Astrocyte (in vitro differentiated cells and primary cell): ENCODE results near the gene NOP56. TPM values are rescaled to one million over a fixed set of nuclear protein-coding genes. Genes with fewer than 3 reads are reported as not detected.

Experiments used
- DNase-seq: peaks from one replicate; pipeline ENCODE4 v3.0.0-alpha.2; 2010; ENCODE audit warnings: low read depth
- FAIRE-seq: peaks from 2 replicates; lab custom pipeline; 2011; peaks lifted over from hg19 to GRCh38; lab: Jason Lieb, UNC
- H2AFZ ChIP-seq: 2 replicates; pipeline ENCODE4 v1.6.0; 2012; ENCODE audit warnings: low read depth, low read length, inconsistent platforms
- H3K27ac ChIP-seq: 2 replicates; pipeline ENCODE4 v1.5.1; 2011; ENCODE audit warnings: low read depth, low read length, inconsistent platforms
- H3K27me3 ChIP-seq: 2 replicates; pipeline ENCODE4 v1.6.0; 2011; ENCODE audit warnings: low read length, inconsistent platforms; ENCODE audit not compliant: insufficient read depth
- H3K36me3 ChIP-seq: 2 replicates; pipeline ENCODE4 v1.5.1; 2011; ENCODE audit warnings: low read length, inconsistent platforms; ENCODE audit not compliant: insufficient read depth
- H3K4me1 ChIP-seq: 2 replicates; pipeline ENCODE4 v1.5.1; 2011; ENCODE audit warnings: low read length, inconsistent platforms; ENCODE audit not compliant: insufficient read depth
- H3K4me2 ChIP-seq: 2 replicates; pipeline ENCODE4 v1.6.0; 2012; ENCODE audit warnings: low read length, inconsistent platforms
- H3K4me3 ChIP-seq: 2 replicates; pipeline ENCODE4 v1.5.1; 2011; ENCODE audit warnings: low read depth, mild to moderate bottlenecking, low read length, inconsistent platforms; ENCODE audit not compliant: insufficient read depth
- H3K79me2 ChIP-seq: 2 replicates; pipeline ENCODE4 v1.6.0; 2012; ENCODE audit warnings: mild to moderate bottlenecking, low read length, inconsistent platforms; ENCODE audit not compliant: insufficient read depth
- H3K9ac ChIP-seq: 2 replicates; pipeline ENCODE4 v1.6.0; 2012; ENCODE audit warnings: mild to moderate bottlenecking, low read length, inconsistent platforms
- H3K9me3 ChIP-seq: 2 replicates; pipeline ENCODE4 v1.5.1; 2012; ENCODE audit warnings: low read depth, mild to moderate bottlenecking, low read length, inconsistent platforms; ENCODE audit not compliant: insufficient read depth
- H4K20me1 ChIP-seq: 2 replicates; pipeline ENCODE4 v1.6.0; 2012; ENCODE audit warnings: low read length, inconsistent platforms; ENCODE audit not compliant: insufficient read depth
- H3K27ac Mint-ChIP-seq: one replicate; pipeline ENCODE4 v1.8.0; 2021; ENCODE audit warnings: mild to moderate bottlenecking, mixed read lengths; ENCODE audit not compliant: unreplicated experiment
- H3K27me3 Mint-ChIP-seq: one replicate; pipeline ENCODE4 v1.8.0; 2021; ENCODE audit warnings: low read depth, mixed read lengths; ENCODE audit not compliant: unreplicated experiment
- H3K36me3 Mint-ChIP-seq: one replicate; pipeline ENCODE4 v1.8.0; 2021; ENCODE audit warnings: low read depth, mixed read lengths; ENCODE audit not compliant: unreplicated experiment
- H3K4me1 Mint-ChIP-seq: one replicate; pipeline ENCODE4 v1.8.0; 2021; ENCODE audit warnings: low read depth, mixed read lengths; ENCODE audit not compliant: unreplicated experiment
- H3K4me3 Mint-ChIP-seq: one replicate; pipeline ENCODE4 v1.8.0; 2021; ENCODE audit warnings: mild to moderate bottlenecking, moderate library complexity, mixed read lengths; ENCODE audit not compliant: unreplicated experiment
- H3K9me3 Mint-ChIP-seq: one replicate; pipeline ENCODE4 v1.8.0; 2021; ENCODE audit warnings: mild to moderate bottlenecking, mixed read lengths; ENCODE audit not compliant: unreplicated experiment
- EZH2 ChIP-seq: IDR thresholded peaks from 2 replicates; pipeline ENCODE4 v1.6.1; 2012; ENCODE audit warnings: mild to moderate bottlenecking, low read length, inconsistent platforms; ENCODE audit not compliant: insufficient read depth
- total RNA-seq: library from RNA; stranded (reverse); gene quantifications from 2 replicates; pipeline ENCODE4 v1.2.1, GENCODE V29; 2021
- TF ChIP-seq, protein P1 (sequence below): IDR thresholded peaks from 2 replicates; pipeline ENCODE4 v1.5.1; 2011; ENCODE audit warnings: low read depth, mild to moderate bottlenecking, inconsistent platforms, low read length, moderate library complexity; ENCODE audit not compliant: insufficient read depth

NOP56 gene
- total RNA-seq, 1 donor from 2014 or later = 292 TPM

DNA sequence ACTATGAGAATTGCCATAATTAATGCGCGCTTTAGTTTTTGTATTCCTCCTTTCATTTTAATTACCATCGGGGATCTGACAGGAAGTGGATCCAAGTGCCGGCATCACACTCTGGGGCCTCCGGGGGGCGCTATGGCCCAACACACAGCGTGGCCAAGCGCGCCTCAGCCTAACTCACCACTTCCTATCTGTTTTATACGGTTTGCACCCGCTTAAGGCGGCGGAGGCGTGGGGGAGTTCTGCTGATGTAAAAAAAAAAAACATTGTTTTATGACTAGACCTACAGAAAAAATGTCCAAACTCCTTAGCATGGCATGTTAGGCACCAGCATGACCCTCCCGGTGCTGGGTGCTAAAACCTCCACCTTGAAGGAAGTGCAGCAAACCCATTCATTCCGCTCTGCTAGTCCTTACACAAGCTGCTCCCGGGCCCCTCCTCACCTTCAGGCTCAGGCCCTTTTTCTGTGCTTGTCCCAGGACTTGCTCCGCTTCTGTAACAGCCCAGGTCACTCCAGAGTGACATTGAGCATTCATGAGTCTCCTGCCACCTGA is 35.7 kb downstream of the NOP56 start:
- Histone ChIP-seq H3K36me3 (no peaks in the 10 kb centered on the region), H3K4me1 (no peaks in the 10 kb centered on the region), H3K27me3 (peaks cover 31% of the 10 kb centered on the region), H3K4me3 (no peak overlapping the region), H3K9me3 (no peaks in the 10 kb centered on the region), H3K79me2 (no peaks in the 10 kb centered on the region), H3K4me2 (peak overlapping the region; percentile 57), H2AFZ (no peak overlapping the region), H3K27ac (no peak overlapping the region), H3K9ac (no peak overlapping the region), H4K20me1 (no peaks in the 10 kb centered on the region)
- Mint-ChIP-seq H3K36me3 (peaks cover 3% of the 10 kb centered on the region), H3K27me3 (peaks cover 68% of the 10 kb centered on the region), H3K4me1 (no peaks in the 10 kb centered on the region), H3K9me3 (peaks cover 6% of the 10 kb centered on the region), H3K27ac (no peak overlapping the region), H3K4me3 (peak overlapping the region; percentile 57)
- TF ChIP-seq EZH2 = no peak
- TF ChIP-seq, protein P1, sequence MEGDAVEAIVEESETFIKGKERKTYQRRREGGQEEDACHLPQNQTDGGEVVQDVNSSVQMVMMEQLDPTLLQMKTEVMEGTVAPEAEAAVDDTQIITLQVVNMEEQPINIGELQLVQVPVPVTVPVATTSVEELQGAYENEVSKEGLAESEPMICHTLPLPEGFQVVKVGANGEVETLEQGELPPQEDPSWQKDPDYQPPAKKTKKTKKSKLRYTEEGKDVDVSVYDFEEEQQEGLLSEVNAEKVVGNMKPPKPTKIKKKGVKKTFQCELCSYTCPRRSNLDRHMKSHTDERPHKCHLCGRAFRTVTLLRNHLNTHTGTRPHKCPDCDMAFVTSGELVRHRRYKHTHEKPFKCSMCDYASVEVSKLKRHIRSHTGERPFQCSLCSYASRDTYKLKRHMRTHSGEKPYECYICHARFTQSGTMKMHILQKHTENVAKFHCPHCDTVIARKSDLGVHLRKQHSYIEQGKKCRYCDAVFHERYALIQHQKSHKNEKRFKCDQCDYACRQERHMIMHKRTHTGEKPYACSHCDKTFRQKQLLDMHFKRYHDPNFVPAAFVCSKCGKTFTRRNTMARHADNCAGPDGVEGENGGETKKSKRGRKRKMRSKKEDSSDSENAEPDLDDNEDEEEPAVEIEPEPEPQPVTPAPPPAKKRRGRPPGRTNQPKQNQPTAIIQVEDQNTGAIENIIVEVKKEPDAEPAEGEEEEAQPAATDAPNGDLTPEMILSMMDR = peak; percentile 49
- FAIRE-seq (no peak), DNase-seq (no peak)

DNA sequence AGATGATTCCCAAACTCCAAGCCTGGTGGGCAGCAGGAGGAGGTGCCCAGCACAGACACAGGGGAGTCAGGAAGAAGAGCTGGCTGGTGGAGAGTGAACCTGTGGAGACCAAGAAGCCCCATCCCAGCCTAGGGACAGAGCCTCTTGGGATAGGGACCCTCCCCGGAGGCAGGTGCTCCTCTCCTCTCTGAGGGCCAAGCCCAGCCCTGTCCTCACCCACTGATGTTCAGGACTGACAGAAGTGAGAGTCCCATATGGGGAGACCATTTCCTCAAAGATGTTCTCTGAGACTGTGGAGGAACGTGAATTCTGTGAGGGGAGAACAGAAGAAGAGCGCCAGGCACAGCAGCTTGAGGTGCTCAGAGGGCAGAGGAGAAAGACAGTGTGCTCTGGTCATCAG is 37.8 kb downstream of the NOP56 start:
- Histone ChIP-seq H3K4me1 (no peaks in the 10 kb centered on the region), H3K79me2 (no peaks in the 10 kb centered on the region), H3K4me2 (no peak overlapping the region), H3K27me3 (peaks cover 45% of the 10 kb centered on the region), H4K20me1 (peaks cover 11% of the 10 kb centered on the region), H2AFZ (no peak overlapping the region), H3K9ac (no peak overlapping the region), H3K4me3 (no peak overlapping the region), H3K27ac (no peak overlapping the region), H3K36me3 (no peaks in the 10 kb centered on the region), H3K9me3 (no peaks in the 10 kb centered on the region)
- DNase-seq (no peak), FAIRE-seq (no peak)
- Mint-ChIP-seq H3K4me3 (no peak overlapping the region), H3K36me3 (peaks cover 3% of the 10 kb centered on the region), H3K27ac (no peak overlapping the region), H3K9me3 (peaks cover 6% of the 10 kb centered on the region), H3K27me3 (peaks cover 70% of the 10 kb centered on the region), H3K4me1 (no peaks in the 10 kb centered on the region)
- TF ChIP-seq EZH2 = no peak
- TF ChIP-seq, protein P1 = no peak

DNA sequence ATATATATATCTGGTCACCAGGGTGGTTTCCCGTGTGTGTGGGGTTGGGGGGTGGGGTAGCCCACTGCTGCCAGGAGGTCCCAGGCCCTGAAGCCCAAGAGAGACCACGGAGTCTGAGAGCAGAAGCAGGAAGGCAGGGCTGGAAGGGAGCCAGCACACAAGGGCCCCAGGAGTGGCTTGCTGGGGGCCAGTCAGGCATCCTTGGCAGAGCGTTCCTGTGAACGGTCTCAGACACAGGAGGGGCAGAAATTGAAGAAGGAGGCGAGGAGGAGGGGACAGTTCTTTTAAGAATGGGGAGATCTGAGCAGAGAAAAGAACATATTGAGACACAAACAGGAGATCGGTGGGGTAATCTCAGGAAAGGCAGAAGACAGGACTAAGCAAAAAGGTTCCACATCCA is 38.3 kb downstream of the NOP56 start:
- TF ChIP-seq, protein P1 = no peak
- no peak for TF ChIP-seq EZH2
- Mint-ChIP-seq H3K36me3 (peaks cover 3% of the 10 kb centered on the region), H3K27ac (no peak overlapping the region), H3K4me1 (no peaks in the 10 kb centered on the region), H3K9me3 (peaks cover 7% of the 10 kb centered on the region), H3K4me3 (no peak overlapping the region), H3K27me3 (peaks cover 70% of the 10 kb centered on the region)
- H3K79me2 ChIP-seq = no peaks in the 10 kb centered on the region
- no peak overlapping the region for H2AFZ ChIP-seq
- peaks cover 12% of the 10 kb centered on the region for H4K20me1 ChIP-seq
- FAIRE-seq (no peak), DNase-seq (no peak)
- peaks cover 49% of the 10 kb centered on the region for H3K27me3 ChIP-seq
- no peaks in the 10 kb centered on the region for H3K4me1 ChIP-seq
- no peak overlapping the region for H3K27ac ChIP-seq
- H3K9me3 ChIP-seq = no peaks in the 10 kb centered on the region
- no peak overlapping the region for H3K4me2 ChIP-seq
- no peak overlapping the region for H3K4me3 ChIP-seq
- no peaks in the 10 kb centered on the region for H3K36me3 ChIP-seq
- H3K9ac ChIP-seq = no peak overlapping the region
